ENCODE results near the gene VGF.

DNA sequence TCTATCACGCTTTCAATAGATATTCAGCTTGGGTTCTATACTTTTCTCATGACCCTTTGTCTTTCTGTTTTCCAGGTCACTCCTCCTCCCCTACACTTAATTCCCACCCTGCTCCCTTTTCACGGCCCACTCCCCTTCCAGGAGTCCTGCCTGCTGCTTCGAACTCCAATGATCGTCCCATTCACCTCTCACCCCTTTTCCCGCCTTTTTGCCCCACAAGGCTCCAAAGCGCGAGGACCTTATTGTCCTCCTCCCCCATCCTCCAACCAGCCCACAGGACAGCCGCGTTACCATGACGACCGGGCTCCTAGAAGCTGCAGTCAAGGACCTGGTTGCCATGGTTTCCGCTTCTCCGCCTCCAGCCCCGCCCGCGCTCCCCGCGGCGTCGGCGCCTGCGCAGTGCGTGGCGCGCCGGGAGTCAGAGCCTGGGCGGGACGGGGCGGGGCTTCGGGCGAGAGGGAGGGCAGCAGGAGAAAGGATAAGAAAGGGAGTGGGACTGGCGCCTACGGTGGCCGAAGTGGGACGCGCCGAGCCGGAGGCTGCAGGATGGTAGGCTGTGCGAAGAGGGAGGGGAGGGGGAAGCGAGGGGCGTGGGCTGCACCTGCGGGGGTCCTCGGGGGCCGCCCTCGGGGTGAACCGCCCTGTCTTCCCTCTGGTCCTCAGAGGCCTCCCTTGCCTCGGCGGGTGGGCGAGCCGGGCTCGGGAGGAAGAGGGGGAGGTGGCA, 11.2 kb downstream of the VGF start, which contains the start of gene AP1S1:
- TF ChIP-seq, protein P1, sequence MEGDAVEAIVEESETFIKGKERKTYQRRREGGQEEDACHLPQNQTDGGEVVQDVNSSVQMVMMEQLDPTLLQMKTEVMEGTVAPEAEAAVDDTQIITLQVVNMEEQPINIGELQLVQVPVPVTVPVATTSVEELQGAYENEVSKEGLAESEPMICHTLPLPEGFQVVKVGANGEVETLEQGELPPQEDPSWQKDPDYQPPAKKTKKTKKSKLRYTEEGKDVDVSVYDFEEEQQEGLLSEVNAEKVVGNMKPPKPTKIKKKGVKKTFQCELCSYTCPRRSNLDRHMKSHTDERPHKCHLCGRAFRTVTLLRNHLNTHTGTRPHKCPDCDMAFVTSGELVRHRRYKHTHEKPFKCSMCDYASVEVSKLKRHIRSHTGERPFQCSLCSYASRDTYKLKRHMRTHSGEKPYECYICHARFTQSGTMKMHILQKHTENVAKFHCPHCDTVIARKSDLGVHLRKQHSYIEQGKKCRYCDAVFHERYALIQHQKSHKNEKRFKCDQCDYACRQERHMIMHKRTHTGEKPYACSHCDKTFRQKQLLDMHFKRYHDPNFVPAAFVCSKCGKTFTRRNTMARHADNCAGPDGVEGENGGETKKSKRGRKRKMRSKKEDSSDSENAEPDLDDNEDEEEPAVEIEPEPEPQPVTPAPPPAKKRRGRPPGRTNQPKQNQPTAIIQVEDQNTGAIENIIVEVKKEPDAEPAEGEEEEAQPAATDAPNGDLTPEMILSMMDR (tag by site-specific recombination; IDR thresholded peaks at IDR 0.05): no peak
- 0 out of 2 replicates have a peak, but pooled peaks have one; percentile 20 for TF ChIP-seq ZNF24 (tag by site-specific recombination; IDR thresholded peaks at IDR 0.05)
- TF ChIP-seq, protein P2, sequence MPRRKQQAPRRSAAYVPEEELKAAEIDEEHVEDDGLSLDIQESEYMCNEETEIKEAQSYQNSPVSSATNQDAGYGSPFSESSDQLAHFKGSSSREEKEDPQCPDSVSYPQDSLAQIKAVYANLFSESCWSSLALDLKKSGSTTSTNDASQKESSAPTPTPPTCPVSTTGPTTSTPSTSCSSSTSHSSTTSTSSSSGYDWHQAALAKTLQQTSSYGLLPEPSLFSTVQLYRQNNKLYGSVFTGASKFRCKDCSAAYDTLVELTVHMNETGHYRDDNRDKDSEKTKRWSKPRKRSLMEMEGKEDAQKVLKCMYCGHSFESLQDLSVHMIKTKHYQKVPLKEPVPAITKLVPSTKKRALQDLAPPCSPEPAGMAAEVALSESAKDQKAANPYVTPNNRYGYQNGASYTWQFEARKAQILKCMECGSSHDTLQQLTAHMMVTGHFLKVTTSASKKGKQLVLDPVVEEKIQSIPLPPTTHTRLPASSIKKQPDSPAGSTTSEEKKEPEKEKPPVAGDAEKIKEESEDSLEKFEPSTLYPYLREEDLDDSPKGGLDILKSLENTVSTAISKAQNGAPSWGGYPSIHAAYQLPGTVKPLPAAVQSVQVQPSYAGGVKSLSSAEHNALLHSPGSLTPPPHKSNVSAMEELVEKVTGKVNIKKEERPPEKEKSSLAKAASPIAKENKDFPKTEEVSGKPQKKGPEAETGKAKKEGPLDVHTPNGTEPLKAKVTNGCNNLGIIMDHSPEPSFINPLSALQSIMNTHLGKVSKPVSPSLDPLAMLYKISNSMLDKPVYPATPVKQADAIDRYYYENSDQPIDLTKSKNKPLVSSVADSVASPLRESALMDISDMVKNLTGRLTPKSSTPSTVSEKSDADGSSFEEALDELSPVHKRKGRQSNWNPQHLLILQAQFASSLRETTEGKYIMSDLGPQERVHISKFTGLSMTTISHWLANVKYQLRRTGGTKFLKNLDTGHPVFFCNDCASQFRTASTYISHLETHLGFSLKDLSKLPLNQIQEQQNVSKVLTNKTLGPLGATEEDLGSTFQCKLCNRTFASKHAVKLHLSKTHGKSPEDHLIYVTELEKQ (tag by site-specific recombination; IDR thresholded peaks at IDR 0.05; ENCODE audit: borderline replicate concordance): no peak
- TF ChIP-seq ZFP41 (tag by site-specific recombination; IDR thresholded peaks at IDR 0.05; ENCODE audit: borderline replicate concordance): no peak
- no peak for TF ChIP-seq RBAK (tag by site-specific recombination; IDR thresholded peaks at IDR 0.05)
- TF ChIP-seq, protein P3, sequence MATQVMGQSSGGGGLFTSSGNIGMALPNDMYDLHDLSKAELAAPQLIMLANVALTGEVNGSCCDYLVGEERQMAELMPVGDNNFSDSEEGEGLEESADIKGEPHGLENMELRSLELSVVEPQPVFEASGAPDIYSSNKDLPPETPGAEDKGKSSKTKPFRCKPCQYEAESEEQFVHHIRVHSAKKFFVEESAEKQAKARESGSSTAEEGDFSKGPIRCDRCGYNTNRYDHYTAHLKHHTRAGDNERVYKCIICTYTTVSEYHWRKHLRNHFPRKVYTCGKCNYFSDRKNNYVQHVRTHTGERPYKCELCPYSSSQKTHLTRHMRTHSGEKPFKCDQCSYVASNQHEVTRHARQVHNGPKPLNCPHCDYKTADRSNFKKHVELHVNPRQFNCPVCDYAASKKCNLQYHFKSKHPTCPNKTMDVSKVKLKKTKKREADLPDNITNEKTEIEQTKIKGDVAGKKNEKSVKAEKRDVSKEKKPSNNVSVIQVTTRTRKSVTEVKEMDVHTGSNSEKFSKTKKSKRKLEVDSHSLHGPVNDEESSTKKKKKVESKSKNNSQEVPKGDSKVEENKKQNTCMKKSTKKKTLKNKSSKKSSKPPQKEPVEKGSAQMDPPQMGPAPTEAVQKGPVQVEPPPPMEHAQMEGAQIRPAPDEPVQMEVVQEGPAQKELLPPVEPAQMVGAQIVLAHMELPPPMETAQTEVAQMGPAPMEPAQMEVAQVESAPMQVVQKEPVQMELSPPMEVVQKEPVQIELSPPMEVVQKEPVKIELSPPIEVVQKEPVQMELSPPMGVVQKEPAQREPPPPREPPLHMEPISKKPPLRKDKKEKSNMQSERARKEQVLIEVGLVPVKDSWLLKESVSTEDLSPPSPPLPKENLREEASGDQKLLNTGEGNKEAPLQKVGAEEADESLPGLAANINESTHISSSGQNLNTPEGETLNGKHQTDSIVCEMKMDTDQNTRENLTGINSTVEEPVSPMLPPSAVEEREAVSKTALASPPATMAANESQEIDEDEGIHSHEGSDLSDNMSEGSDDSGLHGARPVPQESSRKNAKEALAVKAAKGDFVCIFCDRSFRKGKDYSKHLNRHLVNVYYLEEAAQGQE (tag by site-specific recombination; IDR thresholded peaks at IDR 0.05): no peak

All from HEK293 (cell line).